ENCODE results near the gene SLTM. TPM values are rescaled to one million over a fixed set of nuclear protein-coding genes. Genes with fewer than 3 reads are reported as not detected.

SLTM gene
- total RNA-seq, 1 experiment from 2014 or later, result 127 TPM

GRCh38 chr15:58958811-58959210, 25.3 kb upstream of the SLTM start:
- no peaks in the 10 kb centered on the region for H3K36me3 ChIP-seq (ENCODE audit: insufficient read depth, low read length, poor library complexity, severe bottlenecking)
- no peak overlapping the region for H3K27ac ChIP-seq (ENCODE audit: low read depth, low read length, poor library complexity, severe bottlenecking)
- intact Hi-C loops (cut with micrococcal nuclease; ENCODE audit: unreplicated experiment), result loop anchor here (10.0 kb wide), 2 partner anchors 536 to 734 kb away; no protein-coding TSS in a partner anchor
- POLR2A ChIA-PET (ENCODE audit: low non-redundant PET), result no interaction called here
- H3K9me3 ChIP-seq (ENCODE audit: low read depth, low read length, poor library complexity, severe bottlenecking), result no peaks in the 10 kb centered on the region
- DNase-seq (ENCODE audit: low spot score), result no peak
- no TSS peak for BruUV-seq (replicated peaks)
- H3K4me1 ChIP-seq (ENCODE audit: insufficient read depth, low read length, poor library complexity, severe bottlenecking), result no peaks in the 10 kb centered on the region
- H3K27me3 ChIP-seq (replicated peaks; ENCODE audit: insufficient read depth, low read depth, low read length, poor library complexity), result no peaks in the 10 kb centered on the region
- H3K4me3 ChIP-seq (ENCODE audit: low read depth, low read length, poor library complexity, severe bottlenecking), result no peak overlapping the region
- CTCF ChIA-PET, result interaction anchor here (0.5 kb wide), 1 partner anchor 118 kb away, joined by 4 read pairs; no protein-coding TSS in a partner anchor
- TF ChIP-seq EZH2 (IDR thresholded peaks at IDR 0.05; ENCODE audit: borderline replicate concordance, low read depth, low read length, poor library complexity, severe bottlenecking) (no peak), CTCF (conservative IDR thresholded peaks at IDR 0.05; ENCODE audit: low read depth, low read length) (no peak)

DNA sequence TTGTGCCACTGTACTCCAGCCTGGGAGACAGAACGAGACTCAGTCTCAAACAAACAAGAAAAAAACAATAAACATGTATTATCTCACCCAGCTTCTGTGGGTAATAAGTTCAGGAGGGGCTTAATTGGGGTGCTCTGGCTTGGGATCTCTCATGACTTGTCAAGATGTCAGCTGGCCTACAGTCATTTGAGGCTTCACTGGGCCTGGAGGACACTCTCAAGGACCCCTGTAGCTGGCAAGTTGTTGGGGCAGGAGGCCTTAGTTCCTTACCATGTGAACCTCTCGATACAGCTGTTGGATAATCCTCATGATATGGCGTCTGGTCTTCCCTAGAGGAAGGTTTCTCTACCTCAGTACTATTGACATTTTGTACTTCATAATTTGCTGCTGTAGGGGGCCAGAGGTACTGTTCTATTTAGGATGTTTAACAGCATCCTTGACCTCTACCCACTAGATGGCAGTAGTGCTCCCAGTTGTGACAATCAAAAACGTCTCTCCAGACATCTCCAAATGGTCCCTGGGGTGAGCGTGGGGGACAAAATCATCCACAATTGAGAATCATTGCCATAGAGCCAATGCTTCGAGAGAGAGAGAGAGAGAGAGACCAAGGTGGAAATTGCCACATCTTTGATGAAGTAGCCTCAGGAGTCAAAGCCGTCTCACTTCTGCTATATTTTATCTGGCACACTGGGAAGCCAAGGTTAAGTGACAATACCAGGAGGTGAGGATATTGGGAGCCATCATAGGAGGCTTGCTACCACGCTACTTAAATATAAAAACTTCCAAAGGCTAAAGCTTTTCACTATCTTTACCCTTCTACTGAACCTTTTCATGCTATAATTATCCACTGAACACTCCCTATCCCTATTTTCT, 23.9 kb upstream of the SLTM start:
- H3K4me3 ChIP-seq (ENCODE audit: low read depth, low read length, poor library complexity, severe bottlenecking), result no peak overlapping the region
- CTCF ChIA-PET, result interaction anchor here (0.6 to 1.2 kb wide), 2 partner anchors 94 to 572 kb away, joined by 3 to 5 read pairs; no protein-coding TSS in a partner anchor
- no TSS peak for BruUV-seq (replicated peaks)
- H3K27me3 ChIP-seq (replicated peaks; ENCODE audit: insufficient read depth, low read depth, low read length, poor library complexity), result no peaks in the 10 kb centered on the region
- H3K4me1 ChIP-seq (ENCODE audit: insufficient read depth, low read length, poor library complexity, severe bottlenecking), result no peaks in the 10 kb centered on the region
- no peak for TF ChIP-seq EZH2 (IDR thresholded peaks at IDR 0.05; ENCODE audit: borderline replicate concordance, low read depth, low read length, poor library complexity, severe bottlenecking)
- peak; percentile 80 for TF ChIP-seq CTCF (conservative IDR thresholded peaks at IDR 0.05; ENCODE audit: low read depth, low read length)
- H3K9me3 ChIP-seq (ENCODE audit: low read depth, low read length, poor library complexity, severe bottlenecking), result no peaks in the 10 kb centered on the region
- intact Hi-C loops (cut with micrococcal nuclease; ENCODE audit: unreplicated experiment), result loop anchor here (10.0 kb wide), 2 partner anchors 537 to 733 kb away; no protein-coding TSS in a partner anchor
- peak; percentile 90 for DNase-seq (ENCODE audit: low spot score)
- no peaks in the 10 kb centered on the region for H3K36me3 ChIP-seq (ENCODE audit: insufficient read depth, low read length, poor library complexity, severe bottlenecking)
- POLR2A ChIA-PET (ENCODE audit: low non-redundant PET), result interaction anchor here (0.7 kb wide), 1 partner anchor 464 kb away, joined by 4 read pairs; no protein-coding TSS in a partner anchor
- H3K27ac ChIP-seq (ENCODE audit: low read depth, low read length, poor library complexity, severe bottlenecking), result no peak overlapping the region

- no peaks in the 10 kb centered on the region for H3K9me3 ChIP-seq (ENCODE audit: low read depth, low read length, poor library complexity, severe bottlenecking)
- H3K27ac ChIP-seq (ENCODE audit: low read depth, low read length, poor library complexity, severe bottlenecking), result no peak overlapping the region
- H3K4me3 ChIP-seq (ENCODE audit: low read depth, low read length, poor library complexity, severe bottlenecking), result no peak overlapping the region
- BruUV-seq (replicated peaks), result no TSS peak
- H3K27me3 ChIP-seq (replicated peaks; ENCODE audit: insufficient read depth, low read depth, low read length, poor library complexity), result no peaks in the 10 kb centered on the region
- TF ChIP-seq EZH2 (IDR thresholded peaks at IDR 0.05; ENCODE audit: borderline replicate concordance, low read depth, low read length, poor library complexity, severe bottlenecking), result no peak
- no peak for TF ChIP-seq CTCF (conservative IDR thresholded peaks at IDR 0.05; ENCODE audit: low read depth, low read length)
- POLR2A ChIA-PET (ENCODE audit: low non-redundant PET), result interaction anchor here (0.7 kb wide), 1 partner anchor 9 kb away, joined by 7 read pairs; no protein-coding TSS in a partner anchor
- no peak for DNase-seq (ENCODE audit: low spot score)
- peaks cover 5% of the 10 kb centered on the region for H3K4me1 ChIP-seq (ENCODE audit: insufficient read depth, low read length, poor library complexity, severe bottlenecking)
- CTCF ChIA-PET, result no interaction called here
- no peaks in the 10 kb centered on the region for H3K36me3 ChIP-seq (ENCODE audit: insufficient read depth, low read length, poor library complexity, severe bottlenecking)
- intact Hi-C loops (cut with micrococcal nuclease; ENCODE audit: unreplicated experiment), result loop anchor here (10.0 kb wide), 2 partner anchors 542 to 728 kb away; no protein-coding TSS in a partner anchor
Observed at GRCh38 chr15:58952751-58953150, 19.3 kb upstream of the SLTM start.
